Ishikawa (cell line): ENCODE results near the gene PABPN1L.

ENCODE experiments used
- CEBPB ChIP-seq: IDR thresholded peaks from 2 replicates; pipeline ENCODE4 v1.6.1; 2012
- CREB1 ChIP-seq: IDR thresholded peaks from 2 replicates; pipeline ENCODE4 v1.6.1; 2012; ENCODE audit warnings: low read depth
- EGR1 ChIP-seq: IDR thresholded peaks from 2 replicates; pipeline ENCODE4 v1.6.1; 2012
- EP300 ChIP-seq: IDR thresholded peaks from 2 replicates; pipeline ENCODE4 v1.6.1; 2012; ENCODE audit warnings: borderline replicate concordance
- FOXM1 ChIP-seq: IDR thresholded peaks from 2 replicates; pipeline ENCODE4 v1.6.1; 2012; ENCODE audit warnings: low read depth, borderline replicate concordance
- MAX ChIP-seq: IDR thresholded peaks from 2 replicates; pipeline ENCODE4 v1.6.1; 2012
- NFIC ChIP-seq: IDR thresholded peaks from 2 replicates; pipeline ENCODE4 v1.6.1; 2012
- RAD21 ChIP-seq: IDR thresholded peaks from 2 replicates; pipeline ENCODE4 v1.6.1; 2012; ENCODE audit warnings: low read depth
- REST ChIP-seq: IDR thresholded peaks from 2 replicates; pipeline ENCODE4 v1.6.1; 2012; ENCODE audit warnings: low read depth, mild to moderate bottlenecking
- TAF1 ChIP-seq: IDR thresholded peaks from 2 replicates; pipeline ENCODE4 v1.6.1; 2012; ENCODE audit warnings: low read depth, mild to moderate bottlenecking
- TCF12 ChIP-seq: IDR thresholded peaks from 2 replicates; pipeline ENCODE4 v1.6.1; 2012; ENCODE audit warnings: low read depth
- TEAD4 ChIP-seq: IDR thresholded peaks from 2 replicates; pipeline ENCODE4 v1.6.1; 2012
- USF1 ChIP-seq: IDR thresholded peaks from 2 replicates; pipeline ENCODE4 v1.6.1; 2012
- YY1 ChIP-seq: IDR thresholded peaks from 2 replicates; pipeline ENCODE4 v1.6.1; 2012; ENCODE audit warnings: low read depth
- ZBTB7A ChIP-seq: IDR thresholded peaks from 2 replicates; pipeline ENCODE4 v1.6.1; 2012; ENCODE audit warnings: low read depth

The PABPN1L gene

GRCh38 chr16:88834670-88835069 is 31.8 kb downstream of the PABPN1L start:
- TF ChIP-seq MAX (no peak), RAD21 (no peak), TCF12 (no peak), CEBPB (no peak), YY1 (no peak), ZBTB7A (no peak), TEAD4 (no peak), EGR1 (no peak), REST (no peak), CREB1 (no peak), FOXM1 (no peak), TAF1 (no peak), NFIC (no peak), USF1 (no peak), EP300 (no peak)

GRCh38 chr16:88833086-88833485 is 33.4 kb downstream of the PABPN1L start:
- TF ChIP-seq EGR1 (no peak), TAF1 (no peak), FOXM1 (no peak), EP300 (no peak), TCF12 (no peak), YY1 (no peak)

- no peak for TF ChIP-seq REST
- TF ChIP-seq TEAD4, result no peak
- TF ChIP-seq TAF1, result no peak
- TF ChIP-seq RAD21, result no peak
- no peak for TF ChIP-seq TCF12
- no peak for TF ChIP-seq NFIC
- TF ChIP-seq CREB1, result no peak
- TF ChIP-seq CEBPB, result no peak
- TF ChIP-seq MAX, result no peak
- TF ChIP-seq EGR1, result no peak
- no peak for TF ChIP-seq EP300
- TF ChIP-seq ZBTB7A, result no peak
- no peak for TF ChIP-seq FOXM1
- TF ChIP-seq YY1, result no peak
- no peak for TF ChIP-seq USF1
Observed at GRCh38 chr16:88831838-88832237, 34.6 kb downstream of the PABPN1L start.

- TF ChIP-seq EP300, result no peak
- TF ChIP-seq MAX, result no peak
- no peak for TF ChIP-seq EGR1
- no peak for TF ChIP-seq RAD21
- no peak for TF ChIP-seq TAF1
- TF ChIP-seq NFIC, result no peak
- no peak for TF ChIP-seq ZBTB7A
- no peak for TF ChIP-seq USF1
- no peak for TF ChIP-seq TCF12
- no peak for TF ChIP-seq TEAD4
- TF ChIP-seq YY1, result no peak
- TF ChIP-seq REST, result no peak
- TF ChIP-seq CREB1, result no peak
- TF ChIP-seq FOXM1, result no peak
- no peak for TF ChIP-seq CEBPB
Observed at GRCh38 chr16:88830783-88831182, 35.7 kb downstream of the PABPN1L start.
